Caco-2 (cell line): ENCODE measurements around the gene RAPGEFL1. TPM values are rescaled to one million over a fixed set of nuclear protein-coding genes. Genes with fewer than 3 reads are reported as not detected.

Source experiments
- BruUV-seq: library from RNA; stranded (reverse); fragments of 400-500 nt; replicated peaks from 2 replicates; lab custom pipeline; 2021; lab: Mats Ljungman, UMichigan
- CTCF ChIA-PET: fragments of 300-600 bp; sonication (Branson Sonifier 250); formaldehyde crosslinking; loops from one replicate; lab custom pipeline; 2022; ENCODE audit warnings: antibody characterized with exemption; lab: Charles Lee
- POLR2A ChIA-PET: fragments of 300-600 bp; sonication (Branson Sonifier 250); formaldehyde crosslinking; loops from one replicate; lab custom pipeline; 2022; ENCODE audit warnings: antibody characterized with exemption; lab: Charles Lee
- DNase-seq, 2 experiments: peaks; one replicate each; pipeline versions ENCODE4 v3.0.0 to v3.0.0-alpha.2; 2020 to 2022
- H3K27me3 ChIP-seq: replicated peaks from 2 replicates; pipeline ENCODE4 v1.6.0; 2011; ENCODE audit warnings: low read length; ENCODE audit not compliant: control insufficient read depth, insufficient read depth
- H3K36me3 ChIP-seq: 2 replicates; pipeline ENCODE4 v1.5.1; 2011; ENCODE audit warnings: low read length; ENCODE audit not compliant: control insufficient read depth, insufficient read depth
- H3K4me1 ChIP-seq: fragments of 250-450 bp; sonication (Bioruptor Pico); 2 replicates; pipeline ENCODE4 v1.5.1; 2020; ENCODE audit warnings: mild to moderate bottlenecking
- H3K4me3 ChIP-seq: 2 replicates; pipeline ENCODE4 v1.5.1; 2011; ENCODE audit warnings: low read depth, mild to moderate bottlenecking, control low read depth, low read length
- H3K9me3 ChIP-seq: fragments of 250-450 bp; sonication (Bioruptor Pico); 2 replicates; pipeline ENCODE4 v1.5.1; 2020; ENCODE audit warnings: mild to moderate bottlenecking, moderate library complexity
- H3K27ac Mint-ChIP-seq: one replicate; pipeline ENCODE4 v1.8.0; 2022; ENCODE audit warnings: mixed read lengths; ENCODE audit not compliant: unreplicated experiment
- H3K27me3 Mint-ChIP-seq: one replicate; pipeline ENCODE4 v1.8.0; 2022; ENCODE audit warnings: mixed read lengths; ENCODE audit not compliant: insufficient read depth, unreplicated experiment
- H3K36me3 Mint-ChIP-seq: one replicate; pipeline ENCODE4 v1.8.0; 2022; ENCODE audit warnings: mild to moderate bottlenecking, mixed read lengths; ENCODE audit not compliant: insufficient read depth, unreplicated experiment
- H3K4me1 Mint-ChIP-seq: one replicate; pipeline ENCODE4 v1.8.0; 2022; ENCODE audit warnings: low read depth, mixed read lengths; ENCODE audit not compliant: unreplicated experiment
- H3K4me3 Mint-ChIP-seq: one replicate; pipeline ENCODE4 v1.8.0; 2022; ENCODE audit warnings: mild to moderate bottlenecking, moderate library complexity, mixed read lengths; ENCODE audit not compliant: unreplicated experiment
- H3K9me3 Mint-ChIP-seq: one replicate; pipeline ENCODE4 v1.8.0; 2022; ENCODE audit warnings: mixed read lengths; ENCODE audit not compliant: unreplicated experiment
- intact Hi-C: fragments of 100-400 bp; cut with micrococcal nuclease; formaldehyde crosslinking; loops from one replicate; pipeline ENCODE4 v1.10.0; 2022; ENCODE audit not compliant: unreplicated experiment
- total RNA-seq: library from RNA; stranded (reverse); gene quantifications from 2 replicates; pipeline ENCODE4 v1.2.3, GENCODE V29; 2022
- TF ChIP-seq, protein P1 (sequence below), 2 experiments: fragments of 200-600 bp in 1 of 2; IDR thresholded peaks; 1 replicate in 1 of 2; 2 replicates in 1 of 2; pipeline versions ENCODE4 v1.5.1 to v1.8.0; 2011 to 2022; ENCODE audit warnings: antibody characterized with exemption in 1 of 2, control low read depth in 1 of 2, inconsistent platforms in 1 of 2, low read depth in 1 of 2, low read length in 1 of 2, mild to moderate bottlenecking in 1 of 2, moderate library complexity in 1 of 2; ENCODE audit not compliant: insufficient read depth in 1 of 2, severe bottlenecking in 1 of 2, unreplicated experiment in 1 of 2

Gene RAPGEFL1
- total RNA-seq, 1 experiment from 2014 or later: 15.0 TPM

DNA sequence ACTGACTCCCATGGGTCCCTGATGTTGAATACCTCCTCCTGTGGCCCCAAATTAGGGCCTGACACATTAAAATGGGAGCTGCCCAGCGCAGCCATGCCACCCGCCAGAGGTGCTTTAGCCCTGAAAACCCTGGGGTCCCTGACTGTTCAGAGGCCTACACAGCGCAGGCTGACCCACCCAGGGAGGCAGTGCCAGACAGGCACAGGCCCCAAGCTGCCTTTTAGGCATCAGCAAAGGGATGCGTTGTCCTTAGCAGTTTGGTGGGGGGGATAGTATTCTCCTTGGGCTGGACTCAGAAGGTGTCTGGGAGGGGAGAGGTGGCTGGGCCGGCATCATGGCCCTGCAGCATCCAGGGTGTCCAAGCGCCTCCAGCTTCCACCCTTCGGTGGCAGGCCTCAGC lies 1.4 kb downstream of the RAPGEFL1 start:
- Histone ChIP-seq H3K9me3 (no peaks in the 10 kb centered on the region), H3K27me3 (no peaks in the 10 kb centered on the region), H3K36me3 (no peaks in the 10 kb centered on the region; the same call in 1 of the 2 replicates), H3K4me3 (no peak overlapping the region), H3K4me1 (peaks cover 15% of the 10 kb centered on the region)
- peak overlapping the region; percentile 22 for H3K27ac Mint-ChIP-seq
- no TSS peak for BruUV-seq
- no peaks in the 10 kb centered on the region for H3K9me3 Mint-ChIP-seq
- intact Hi-C loops: no loop called here
- no peak for DNase-seq
- ChIA-PET CTCF (interaction anchor here (0.7 to 1.3 kb wide), 2 partner anchors 41 kb away, joined by 3 to 6 read pairs; partner anchors contain the start of gene WIPF2), POLR2A (interaction anchor here (0.6 kb wide), 1 partner anchor 30 kb away, joined by 4 read pairs; no protein-coding TSS in a partner anchor)
- TF ChIP-seq, protein P1, sequence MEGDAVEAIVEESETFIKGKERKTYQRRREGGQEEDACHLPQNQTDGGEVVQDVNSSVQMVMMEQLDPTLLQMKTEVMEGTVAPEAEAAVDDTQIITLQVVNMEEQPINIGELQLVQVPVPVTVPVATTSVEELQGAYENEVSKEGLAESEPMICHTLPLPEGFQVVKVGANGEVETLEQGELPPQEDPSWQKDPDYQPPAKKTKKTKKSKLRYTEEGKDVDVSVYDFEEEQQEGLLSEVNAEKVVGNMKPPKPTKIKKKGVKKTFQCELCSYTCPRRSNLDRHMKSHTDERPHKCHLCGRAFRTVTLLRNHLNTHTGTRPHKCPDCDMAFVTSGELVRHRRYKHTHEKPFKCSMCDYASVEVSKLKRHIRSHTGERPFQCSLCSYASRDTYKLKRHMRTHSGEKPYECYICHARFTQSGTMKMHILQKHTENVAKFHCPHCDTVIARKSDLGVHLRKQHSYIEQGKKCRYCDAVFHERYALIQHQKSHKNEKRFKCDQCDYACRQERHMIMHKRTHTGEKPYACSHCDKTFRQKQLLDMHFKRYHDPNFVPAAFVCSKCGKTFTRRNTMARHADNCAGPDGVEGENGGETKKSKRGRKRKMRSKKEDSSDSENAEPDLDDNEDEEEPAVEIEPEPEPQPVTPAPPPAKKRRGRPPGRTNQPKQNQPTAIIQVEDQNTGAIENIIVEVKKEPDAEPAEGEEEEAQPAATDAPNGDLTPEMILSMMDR (IDR thresholded peaks at IDR 0.05; ENCODE audit: insufficient read depth in 1 of 2, low read depth in 1 of 2, low read length in 1 of 2, severe bottlenecking in 1 of 2, unreplicated experiment in 1 of 2): no peak
- peaks cover 21% of the 10 kb centered on the region for H3K4me1 Mint-ChIP-seq
- peaks cover 36% of the 10 kb centered on the region for H3K36me3 Mint-ChIP-seq
- H3K27me3 Mint-ChIP-seq: no peaks in the 10 kb centered on the region
- H3K4me3 Mint-ChIP-seq: peak overlapping the region; percentile 64

DNA sequence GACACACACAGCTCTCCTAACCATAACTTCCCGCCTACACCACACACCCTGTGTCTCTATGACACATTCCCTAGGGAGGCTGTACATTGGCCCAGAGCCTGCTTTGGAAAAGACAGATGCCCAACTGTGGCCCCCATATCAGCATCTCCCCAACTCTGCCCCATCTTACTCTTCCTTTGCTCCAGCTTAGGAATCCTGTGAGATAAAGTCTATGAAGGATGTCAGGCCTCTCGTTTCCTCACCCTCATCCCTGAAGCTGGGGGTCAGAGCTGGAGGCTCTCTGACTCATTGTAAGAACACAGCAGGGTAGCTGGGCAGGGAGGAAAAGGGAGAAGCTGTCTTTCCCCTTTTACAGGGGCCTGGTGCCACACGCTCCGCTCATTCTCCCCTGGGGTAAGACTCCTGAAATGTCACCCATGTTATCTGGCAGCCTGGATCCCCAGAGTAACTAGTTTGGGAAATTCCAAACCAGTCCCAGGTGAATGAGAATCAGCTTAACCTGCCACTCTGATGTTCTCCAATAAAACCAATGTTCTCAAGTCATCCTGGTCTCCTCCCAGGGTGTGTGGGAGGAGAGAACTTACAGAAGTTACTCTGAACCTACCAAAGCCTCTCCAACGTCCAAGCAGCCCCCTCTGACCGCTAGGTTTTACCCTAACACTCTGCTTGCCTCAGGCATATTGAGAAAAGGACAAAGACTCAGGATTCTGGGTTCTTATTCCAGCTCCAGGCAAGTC lies 2.8 kb downstream of the RAPGEFL1 start:
- DNase-seq: no peak
- ChIA-PET CTCF (interaction anchor here (0.5 to 1.5 kb wide), 3 partner anchors 11 to 67 kb away, joined by 3 to 6 read pairs (median 5); partner anchors contain the start of gene WIPF2), POLR2A (interaction anchor here (0.5 to 0.6 kb wide), 2 partner anchors 104 to 251 kb away, joined by 3 to 4 read pairs; no protein-coding TSS in a partner anchor)
- Mint-ChIP-seq H3K9me3 (no peaks in the 10 kb centered on the region), H3K36me3 (peaks cover 27% of the 10 kb centered on the region), H3K27me3 (no peaks in the 10 kb centered on the region), H3K27ac (no peak overlapping the region), H3K4me3 (no peak overlapping the region), H3K4me1 (peaks cover 13% of the 10 kb centered on the region)
- H3K4me3 ChIP-seq: no peak overlapping the region
- TF ChIP-seq, protein P1 (IDR thresholded peaks at IDR 0.05; ENCODE audit: insufficient read depth in 1 of 2, low read depth in 1 of 2, low read length in 1 of 2, severe bottlenecking in 1 of 2, unreplicated experiment in 1 of 2): no peak
- H3K9me3 ChIP-seq: no peaks in the 10 kb centered on the region
- H3K4me1 ChIP-seq: peaks cover 18% of the 10 kb centered on the region
- no peaks in the 10 kb centered on the region; the same call in 1 of the 2 replicates for H3K36me3 ChIP-seq
- BruUV-seq: TSS peak; percentile 11
- intact Hi-C loops: no loop called here
- H3K27me3 ChIP-seq: no peaks in the 10 kb centered on the region

DNA sequence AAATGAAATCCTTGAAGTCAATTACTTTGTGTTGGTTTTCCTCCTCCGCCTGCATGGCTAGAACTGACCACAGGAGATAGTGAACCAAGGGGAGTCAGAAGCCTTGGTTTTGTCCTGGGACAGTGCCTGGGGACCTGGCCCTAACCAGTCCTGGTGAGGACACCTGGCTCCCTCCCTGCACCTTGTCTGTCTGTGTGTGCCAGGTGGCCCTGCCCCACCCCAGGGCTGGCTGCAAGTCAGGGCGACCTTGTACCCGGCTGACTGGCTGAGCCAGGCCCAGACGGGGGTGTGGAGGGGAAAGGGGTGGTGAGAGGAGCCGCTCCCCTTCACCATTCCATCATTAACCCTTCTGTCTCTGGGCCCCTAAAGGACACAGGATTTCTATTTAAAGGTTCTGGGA lies 3.4 kb downstream of the RAPGEFL1 start:
- Mint-ChIP-seq H3K9me3 (no peaks in the 10 kb centered on the region), H3K27ac (no peak overlapping the region), H3K36me3 (peaks cover 26% of the 10 kb centered on the region), H3K4me3 (no peak overlapping the region), H3K4me1 (peaks cover 13% of the 10 kb centered on the region), H3K27me3 (no peaks in the 10 kb centered on the region)
- DNase-seq: no peak
- Histone ChIP-seq H3K4me1 (peaks cover 21% of the 10 kb centered on the region), H3K9me3 (no peaks in the 10 kb centered on the region), H3K27me3 (no peaks in the 10 kb centered on the region), H3K4me3 (no peak overlapping the region), H3K36me3 (no peaks in the 10 kb centered on the region; the same call in 1 of the 2 replicates)
- BruUV-seq: no TSS peak
- POLR2A ChIA-PET: interaction anchor here (0.6 kb wide), 1 partner anchor 250 kb away, joined by 3 read pairs; no protein-coding TSS in a partner anchor
- intact Hi-C loops: no loop called here
- TF ChIP-seq, protein P1 (IDR thresholded peaks at IDR 0.05; ENCODE audit: insufficient read depth in 1 of 2, low read depth in 1 of 2, low read length in 1 of 2, severe bottlenecking in 1 of 2, unreplicated experiment in 1 of 2): no peak
- CTCF ChIA-PET: interaction anchor here (0.5 to 1.5 kb wide), 2 partner anchors 11 to 68 kb away, joined by 3 to 5 read pairs; no protein-coding TSS in a partner anchor
